Fibroblast of lung (primary cell): ENCODE results near the gene CRYBA4.

Experiments used
- EZH2 ChIP-seq: IDR thresholded peaks from 2 replicates; pipeline ENCODE4 v1.5.1; 2012; ENCODE audit warnings: low read length, control low read depth, mild to moderate bottlenecking; ENCODE audit errors: missing control alignments
- TF ChIP-seq, protein P1 (sequence below), 2 donors: IDR thresholded peaks in 1 of 2; conservative IDR thresholded peaks in 1 of 2; 1 replicate in 1 of 2; 2 replicates in 1 of 2; pipeline ENCODE4 v1.5.1; 2011 to 2012; ENCODE audit warnings: low read length in 2 of 2, control low read depth in 1 of 2, inconsistent platforms in 1 of 2, low read depth in 1 of 2, mild to moderate bottlenecking in 1 of 2

GRCh38 chr22:26665813-26666231, 44.1 kb downstream of the CRYBA4 start:
- TF ChIP-seq, protein P1, sequence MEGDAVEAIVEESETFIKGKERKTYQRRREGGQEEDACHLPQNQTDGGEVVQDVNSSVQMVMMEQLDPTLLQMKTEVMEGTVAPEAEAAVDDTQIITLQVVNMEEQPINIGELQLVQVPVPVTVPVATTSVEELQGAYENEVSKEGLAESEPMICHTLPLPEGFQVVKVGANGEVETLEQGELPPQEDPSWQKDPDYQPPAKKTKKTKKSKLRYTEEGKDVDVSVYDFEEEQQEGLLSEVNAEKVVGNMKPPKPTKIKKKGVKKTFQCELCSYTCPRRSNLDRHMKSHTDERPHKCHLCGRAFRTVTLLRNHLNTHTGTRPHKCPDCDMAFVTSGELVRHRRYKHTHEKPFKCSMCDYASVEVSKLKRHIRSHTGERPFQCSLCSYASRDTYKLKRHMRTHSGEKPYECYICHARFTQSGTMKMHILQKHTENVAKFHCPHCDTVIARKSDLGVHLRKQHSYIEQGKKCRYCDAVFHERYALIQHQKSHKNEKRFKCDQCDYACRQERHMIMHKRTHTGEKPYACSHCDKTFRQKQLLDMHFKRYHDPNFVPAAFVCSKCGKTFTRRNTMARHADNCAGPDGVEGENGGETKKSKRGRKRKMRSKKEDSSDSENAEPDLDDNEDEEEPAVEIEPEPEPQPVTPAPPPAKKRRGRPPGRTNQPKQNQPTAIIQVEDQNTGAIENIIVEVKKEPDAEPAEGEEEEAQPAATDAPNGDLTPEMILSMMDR (conservative IDR thresholded peaks at IDR 0.05 in 1 of 2, IDR thresholded peaks at IDR 0.05 in 1 of 2; ENCODE audit: low read depth in 1 of 2, low read length in 2 of 2): no peak
- no peak for TF ChIP-seq EZH2
